H1 (cell line): Measurements from ENCODE around the gene SELENOI. TPM values are rescaled to one million over a fixed set of nuclear protein-coding genes. Genes with fewer than 3 reads are reported as not detected.

Source experiments
- CTCF ChIA-PET: fragments of 300-600 bp; sonication (Branson Sonifier 250); formaldehyde crosslinking; loops from one replicate; lab custom pipeline; 2021; ENCODE audit not compliant: partially characterized antibody; lab: Charles Lee
- POLR2A ChIA-PET: fragments of 300-600 bp; sonication (Branson Sonifier 250); formaldehyde crosslinking; loops from one replicate; lab custom pipeline; 2021; ENCODE audit warnings: inconsistent platforms; ENCODE audit not compliant: partially characterized antibody; lab: Charles Lee
- DNase-seq, 2 experiments: peaks; one replicate each; pipeline versions ENCODE4 v3.0.0 to v3.0.0-alpha.2; 2010 to 2022; ENCODE audit warnings: low spot score in 2 of 2, low read depth in 1 of 2, mixed read lengths in 1 of 2
- FAIRE-seq: peaks from 2 replicates; lab custom pipeline; 2011; peaks lifted over from hg19 to GRCh38; lab: Jason Lieb, UNC
- H2AFZ ChIP-seq: 2 replicates; pipeline ENCODE4 v1.8.1; 2012; ENCODE audit warnings: low read length, inconsistent platforms
- H2AK5ac ChIP-seq: 2 replicates; pipeline ENCODE4 v1.6.1; 2013; ENCODE audit warnings: low read depth, low read length
- H2BK120ac ChIP-seq: replicated peaks from 2 replicates; pipeline ENCODE3; 2013; ENCODE audit warnings: low read depth, low read length, inconsistent platforms
- H2BK12ac ChIP-seq: 2 replicates; pipeline ENCODE4 v1.6.1; 2013; ENCODE audit warnings: low read depth, low read length
- H2BK15ac ChIP-seq: 2 replicates; pipeline ENCODE4 v1.6.1; 2013; ENCODE audit warnings: low read length
- H2BK20ac ChIP-seq: 2 replicates; pipeline ENCODE4 v1.6.1; 2013; ENCODE audit warnings: low read length
- H2BK5ac ChIP-seq: 2 replicates; pipeline ENCODE4 v1.6.1; 2013; ENCODE audit warnings: low read depth, low read length
- H3K14ac ChIP-seq: 2 replicates; pipeline ENCODE4 v1.6.1; 2013; ENCODE audit warnings: inconsistent platforms; ENCODE audit not compliant: insufficient read length
- H3K18ac ChIP-seq: 2 replicates; pipeline ENCODE4 v1.6.1; 2013; ENCODE audit warnings: low read length; ENCODE audit errors: extremely low read depth
- H3K23ac ChIP-seq: 2 replicates; pipeline ENCODE4 v1.6.1; 2013; ENCODE audit warnings: inconsistent platforms; ENCODE audit not compliant: insufficient read length
- H3K23me2 ChIP-seq: 2 replicates; pipeline ENCODE4 v1.6.1; 2013; ENCODE audit warnings: low read depth, low read length
- H3K27ac ChIP-seq: 2 replicates; pipeline ENCODE4 v1.6.1; 2011; ENCODE audit warnings: low read depth, low read length, inconsistent platforms
- H3K27me3 ChIP-seq, 4 experiments: replicated peaks in 1 of 4; 1 replicate in 1 of 4; 2 replicates in 3 of 4; pipeline versions ENCODE4 v1.6.1 to v1.8.1; 2011 to 2013; ENCODE audit warnings: low read length in 3 of 4, mild to moderate bottlenecking in 3 of 4, inconsistent platforms in 2 of 4, mixed read lengths in 2 of 4, moderate library complexity in 1 of 4; ENCODE audit not compliant: control insufficient read depth in 3 of 4, insufficient read depth in 3 of 4; ENCODE audit errors: extremely low read depth in 1 of 4
- H3K36me3 ChIP-seq, 4 experiments: 2 replicates each; pipeline versions ENCODE4 v1.6.1 to v1.8.1; 2011 to 2013; ENCODE audit warnings: mild to moderate bottlenecking in 4 of 4, low read length in 3 of 4, moderate library complexity in 2 of 4, control low read depth in 1 of 4, inconsistent platforms in 1 of 4; ENCODE audit not compliant: insufficient read depth in 4 of 4, control insufficient read depth in 2 of 4
- H3K4ac ChIP-seq: replicated peaks from 2 replicates; pipeline ENCODE3; 2013; ENCODE audit warnings: low read length, low read depth, mixed read lengths, inconsistent platforms; ENCODE audit not compliant: insufficient read length
- H3K4me1 ChIP-seq, 4 experiments: replicated peaks in 1 of 4; 1 replicate in 1 of 4; 2 replicates in 3 of 4; pipeline versions ENCODE4 v1.6.1 to v1.8.1; 2011 to 2013; ENCODE audit warnings: low read length in 3 of 4, inconsistent platforms in 2 of 4, mixed read lengths in 1 of 4; ENCODE audit not compliant: insufficient read depth in 4 of 4, control insufficient read depth in 3 of 4
- H3K4me2 ChIP-seq, 2 experiments: 2 replicates each; pipeline versions ENCODE4 v1.6.1 to v1.8.1; 2011 to 2013; ENCODE audit warnings: low read depth in 2 of 2, low read length in 2 of 2, control low read depth in 1 of 2, inconsistent platforms in 1 of 2, mild to moderate bottlenecking in 1 of 2; ENCODE audit not compliant: insufficient read depth in 1 of 2
- H3K4me3 ChIP-seq, 4 experiments: fragments of 200-600, 300-600 bp in 1 of 4; sonication (generic), shearing (Covaris generic), sonication (Bioruptor Twin) in 1 of 4; 2 replicates each; pipeline versions ENCODE4 v1.5.1 to v1.8.1; 2011 to 2016; ENCODE audit warnings: low read length in 4 of 4, low read depth in 3 of 4, control low read depth in 2 of 4, inconsistent platforms in 2 of 4, mild to moderate bottlenecking in 2 of 4, mixed read lengths in 1 of 4, moderate library complexity in 1 of 4; ENCODE audit not compliant: insufficient read depth in 2 of 4; ENCODE audit errors: extremely low read depth in 1 of 4
- H3K56ac ChIP-seq: replicated peaks from 2 replicates; pipeline ENCODE3; 2013; ENCODE audit warnings: low read depth, mild to moderate bottlenecking, mixed read lengths, low read length, inconsistent platforms; ENCODE audit not compliant: insufficient read length
- H3K79me1 ChIP-seq: 2 replicates; pipeline ENCODE4 v1.6.1; 2013; ENCODE audit warnings: low read depth, low read length, control low read depth
- H3K79me2 ChIP-seq, 2 experiments: 2 replicates each; pipeline versions ENCODE4 v1.6.1 to v1.8.1; 2012 to 2013; ENCODE audit warnings: low read length in 2 of 2, mild to moderate bottlenecking in 2 of 2, inconsistent platforms in 1 of 2; ENCODE audit not compliant: insufficient read depth in 2 of 2, control insufficient read depth in 1 of 2
- H3K9ac ChIP-seq, 4 experiments: replicated peaks in 1 of 4; 1 replicate in 1 of 4; 2 replicates in 3 of 4; pipeline versions ENCODE4 v1.6.1 to v1.8.1; 2011 to 2013; ENCODE audit warnings: low read depth in 3 of 4, low read length in 3 of 4, control low read depth in 2 of 4, mild to moderate bottlenecking in 2 of 4, moderate library complexity in 2 of 4, inconsistent platforms in 1 of 4; ENCODE audit errors: extremely low read depth in 1 of 4
- H3K9me3 ChIP-seq, 2 experiments: 2 replicates each; pipeline versions ENCODE4 v1.6.1 to v1.8.1; 2012 to 2013; ENCODE audit warnings: mild to moderate bottlenecking in 2 of 2, moderate library complexity in 2 of 2, control low read depth in 1 of 2, inconsistent platforms in 1 of 2, low read depth in 1 of 2, low read length in 1 of 2, mixed read lengths in 1 of 2; ENCODE audit not compliant: insufficient read depth in 2 of 2
- H4K20me1 ChIP-seq, 2 experiments: replicated peaks in 1 of 2; 2 replicates each; pipeline versions ENCODE3 to v1.8.1; 2011 to 2013; ENCODE audit warnings: inconsistent platforms in 2 of 2, low read length in 2 of 2, mild to moderate bottlenecking in 1 of 2; ENCODE audit not compliant: insufficient read depth in 2 of 2, control insufficient read depth in 1 of 2
- H4K5ac ChIP-seq: 2 replicates; pipeline ENCODE4 v1.6.1; 2013; ENCODE audit warnings: low read length, low read depth, mixed read lengths, inconsistent platforms; ENCODE audit not compliant: insufficient read length
- H4K8ac ChIP-seq: 2 replicates; pipeline ENCODE4 v1.8.0; 2013; ENCODE audit warnings: mild to moderate bottlenecking, moderate library complexity, low read length, inconsistent platforms; ENCODE audit not compliant: insufficient read depth; ENCODE audit errors: extremely low read depth
- H4K91ac ChIP-seq: replicated peaks from 2 replicates; pipeline ENCODE3; 2013; ENCODE audit warnings: low read length, mixed read lengths, inconsistent platforms; ENCODE audit not compliant: insufficient read length
- E2F6 ChIP-seq: IDR thresholded peaks from 2 replicates; pipeline ENCODE4 v1.6.1; 2012; ENCODE audit warnings: inconsistent platforms
- HDAC2 ChIP-seq, 2 experiments: fragments of 300-600 bp in 1 of 2; sonication (generic) in 1 of 2; IDR thresholded peaks; 2 replicates each; pipeline ENCODE4 v1.6.1; 2011 to 2012; ENCODE audit warnings: low read depth in 2 of 2, low read length in 2 of 2, mild to moderate bottlenecking in 2 of 2, moderate library complexity in 2 of 2, borderline replicate concordance in 1 of 2, inconsistent platforms in 1 of 2
- KDM5A ChIP-seq: fragments of 200-600 bp; IDR thresholded peaks from 2 replicates; pipeline ENCODE4 v1.7.1; 2012; ENCODE audit warnings: mild to moderate bottlenecking, low read length, inconsistent platforms, mixed read lengths
- POLR2A ChIP-seq, 2 experiments: IDR thresholded peaks; 1 replicate in 1 of 2; 2 replicates in 1 of 2; pipeline ENCODE4 v1.6.1; 2011; ENCODE audit warnings: low read depth in 2 of 2, low read length in 2 of 2, mild to moderate bottlenecking in 2 of 2; ENCODE audit errors: control extremely low read depth in 1 of 2
- RBBP5 ChIP-seq: IDR thresholded peaks from 2 replicates; pipeline ENCODE4 v1.7.1; 2012; ENCODE audit warnings: low read depth, mild to moderate bottlenecking, inconsistent platforms, low read length, moderate library complexity, borderline replicate concordance
- SP1 ChIP-seq: IDR thresholded peaks from 2 replicates; pipeline ENCODE4 v1.6.1; 2011; ENCODE audit warnings: low read depth, low read length
- TCF12 ChIP-seq: IDR thresholded peaks from 2 replicates; pipeline ENCODE4 v1.6.1; 2011; ENCODE audit warnings: low read depth, mild to moderate bottlenecking, low read length
- USF2 ChIP-seq: IDR thresholded peaks from 2 replicates; pipeline ENCODE4 v1.6.1; 2011; ENCODE audit warnings: low read length, improper control_type of control experiment
- WGBS, 2 experiments: shearing (Covaris generic) in 1 of 2; methylation state at CpG; one replicate each; pipeline versions ENCODE4 v1.1.6 to v1.1.7; 2013 to 2015; ENCODE audit warnings: low lambda C conversion rate in 2 of 2, mixed read lengths in 2 of 2, inconsistent platforms in 1 of 2, low coverage in 1 of 2, missing lambda C conversion rate in 1 of 2; ENCODE audit not compliant: insufficient replicate concordance in 2 of 2, insufficient coverage in 1 of 2, insufficient read length in 1 of 2; ENCODE audit errors: extremely low coverage in 1 of 2, missing lambda C conversion rate in 1 of 2; 5-methylcytosine and 5-hydroxymethylcytosine counted together
- polyA plus RNA-seq, 7 experiments: library from polyadenylated mRNA; depleted of rRNA in 3 of 7; stranded (reverse) in 5 of 7; unstranded in 2 of 7; fragments of >200 nt in 5 of 7; fragments of 200-250 nt in 2 of 7; gene quantifications; 1 replicate in 5 of 7; 2 replicates in 1 of 7; 4 replicates in 1 of 7; pipeline versions ENCODE4 v1.2.1 to v1.2.3, GENCODE V29; 2011 to 2013; ENCODE audit warnings: missing spikeins in 2 of 7, mixed read lengths in 2 of 7
- total RNA-seq: library from RNA; stranded (reverse); fragmentation: NEBNext Ultra II Directional; extraction: Animal tissue kit (Norgen Biotek cat#: 25700); gene quantifications from 2 replicates; pipeline ENCODE4 v1.2.1, GENCODE V29; 2021

SELENOI gene
- total and polyA plus RNA-seq, 2 of the 8 experiments (the other 6 are each of a cell fraction or from before 2014, with no cell fraction given), result 15.9 to 63.8 TPM

GRCh38 chr2:26399771-26400376, 53.9 kb downstream of the SELENOI start:
- no peak for TF ChIP-seq POLR2A (IDR thresholded peaks at IDR 0.05; ENCODE audit: control extremely low read depth in 1 of 2, low read depth in 2 of 2, low read length in 2 of 2)
- no peak for TF ChIP-seq HDAC2 (IDR thresholded peaks at IDR 0.05; ENCODE audit: borderline replicate concordance in 1 of 2, low read depth in 2 of 2, low read length in 2 of 2)
- no peak for TF ChIP-seq KDM5A
- no peak for TF ChIP-seq RBBP5
- TF ChIP-seq USF2, result no peak
- TF ChIP-seq E2F6, result no peak
- TF ChIP-seq SP1, result no peak
- no peak for TF ChIP-seq TCF12
- TF ChIP-seq, all 59 proteins: peak for 0
- CTCF ChIA-PET, result interaction anchor here (1.1 to 2.4 kb wide), 3 partner anchors 17 to 70 kb away, joined by 3 to 7 read pairs (median 3); partner anchors contain the start of genes ADGRF3 and SELENOI
- H3K56ac ChIP-seq, result no peak overlapping the region

More at GRCh38 chr2:26399771-26400376, 53.9 kb downstream of the SELENOI start:
- H2BK120ac ChIP-seq, result no peak overlapping the region
- no peak overlapping the region for H3K27ac ChIP-seq
- H3K4me2 ChIP-seq, result no peak overlapping the region
- no peak for FAIRE-seq
- WGBS, 2 experiments, result 72% methylated on average over 4 of the region's 4 CpGs; no CpG with 5 or more reads in 1 of the 2 experiments
- H4K20me1 ChIP-seq, result peaks cover 0 to 2% of the 10 kb centered on the region in 2 experiments
- H3K23ac ChIP-seq, result no peak overlapping the region
- no peak overlapping the region for H3K4ac ChIP-seq
- H3K23me2 ChIP-seq, result peaks cover 2% of the 10 kb centered on the region
- H4K91ac ChIP-seq, result no peak overlapping the region
- no peak overlapping the region for H3K9ac ChIP-seq
- no peak overlapping the region for H3K4me3 ChIP-seq
- no peaks in the 10 kb centered on the region for H3K79me1 ChIP-seq
- H3K4me1 ChIP-seq, result peaks cover 0 to 8% (median 6%) of the 10 kb centered on the region in 4 experiments; a peak in 5 of 7 replicates
- no peaks in the 10 kb centered on the region for H3K9me3 ChIP-seq
- POLR2A ChIA-PET, result interaction anchor here (2.2 kb wide), 2 partner anchors 15 to 55 kb away, joined by 5 to 6 read pairs; partner anchors contain the start of gene SELENOI
- H3K18ac ChIP-seq, result no peak overlapping the region
- no peaks in the 10 kb centered on the region; a peak in 1 of 7 replicates for H3K27me3 ChIP-seq
- H4K5ac ChIP-seq, result no peak overlapping the region
- H2AFZ ChIP-seq, result no peak overlapping the region
- H3K14ac ChIP-seq, result no peak overlapping the region
- no peak for DNase-seq
- no peaks in the 10 kb centered on the region; a peak in 1 of 8 replicates for H3K36me3 ChIP-seq
- no peak overlapping the region for H2BK12ac ChIP-seq
- H2BK15ac ChIP-seq, result no peak overlapping the region
- no peak overlapping the region for H4K8ac ChIP-seq
- no peak overlapping the region for H2BK20ac ChIP-seq
- H2AK5ac ChIP-seq, result no peak overlapping the region
- no peak overlapping the region for H2BK5ac ChIP-seq
- H3K79me2 ChIP-seq, result no peaks in the 10 kb centered on the region; a peak in 1 of 4 replicates
